HG03097 (cell line): ENCODE results near the gene UEVLD.

Experiments
- ATAC-seq: cut with Tn5 transposase; IDR thresholded peaks from one replicate; pipeline ENCODE4 v1.9.1; 2021; ENCODE audit not compliant: unreplicated experiment, low FRiP score

UEVLD gene

DNA sequence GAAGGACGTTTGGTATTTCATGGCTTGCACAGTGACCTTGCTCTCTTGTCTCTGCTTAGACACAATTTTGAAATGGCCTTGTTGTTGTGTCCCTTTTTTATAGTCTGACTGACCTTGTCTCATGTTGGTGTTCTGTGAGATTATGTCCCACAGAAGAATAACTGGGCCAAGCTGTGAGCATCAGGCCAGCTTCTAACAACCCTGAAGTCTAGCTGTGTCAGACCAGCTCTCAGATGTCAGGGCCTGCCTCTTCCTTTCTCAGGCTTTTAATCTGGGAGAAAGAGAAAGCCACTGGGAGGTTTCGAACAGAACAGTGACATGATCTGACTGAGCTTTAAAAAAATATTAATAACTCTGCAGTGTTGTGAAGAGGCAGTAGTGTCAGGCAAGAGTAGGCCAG lies 2.0 kb upstream of the UEVLD start:
- ATAC-seq: no peak

DNA sequence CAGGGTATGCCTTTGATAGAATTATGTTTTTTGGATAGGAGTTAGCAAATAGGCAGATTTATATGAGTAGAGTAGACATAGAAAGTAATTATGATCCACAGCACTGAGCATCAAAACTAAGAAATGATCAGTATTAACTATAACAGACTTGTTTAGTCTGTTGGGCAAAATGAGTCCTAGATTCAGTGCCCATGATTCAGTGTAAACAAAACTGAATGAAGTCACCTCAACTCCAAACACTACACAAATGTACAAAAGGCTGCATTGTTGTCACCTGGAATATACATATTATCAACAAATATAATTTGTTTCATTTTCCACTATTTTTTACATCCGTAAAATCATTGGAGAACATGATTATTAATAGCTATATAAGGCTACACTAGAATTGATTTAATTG lies 6.7 kb downstream of the UEVLD start:
- no peak for ATAC-seq

DNA sequence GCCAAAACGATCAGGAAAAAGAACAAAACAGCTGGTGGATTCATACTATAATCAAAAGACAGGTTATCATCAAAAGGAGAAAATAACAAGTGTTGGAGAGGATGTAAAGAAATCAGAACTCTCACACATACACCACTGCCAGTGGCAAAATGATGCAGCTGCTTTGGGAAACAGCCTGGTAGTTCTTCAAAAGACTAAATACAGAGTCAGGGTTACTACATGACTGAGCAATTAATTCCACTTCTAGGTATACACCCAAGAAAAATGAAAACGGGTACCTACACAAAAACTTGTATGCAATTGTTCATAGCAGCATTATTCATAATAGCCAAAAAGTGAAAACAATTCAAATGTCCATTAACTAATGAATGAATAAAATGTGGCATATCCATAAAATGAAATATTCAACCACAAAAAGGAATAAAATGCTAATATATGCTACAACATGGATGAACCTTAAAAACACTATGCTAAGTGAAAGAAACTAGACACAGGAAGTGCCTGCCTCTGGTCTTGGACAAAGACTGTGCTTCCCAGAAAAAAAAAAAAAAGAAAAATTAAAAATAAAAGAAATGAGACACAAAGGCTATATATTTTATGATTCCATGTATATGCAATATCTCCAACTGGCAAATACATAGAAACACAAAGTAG lies 8.3 kb downstream of the UEVLD start:
- ATAC-seq: no peak

DNA sequence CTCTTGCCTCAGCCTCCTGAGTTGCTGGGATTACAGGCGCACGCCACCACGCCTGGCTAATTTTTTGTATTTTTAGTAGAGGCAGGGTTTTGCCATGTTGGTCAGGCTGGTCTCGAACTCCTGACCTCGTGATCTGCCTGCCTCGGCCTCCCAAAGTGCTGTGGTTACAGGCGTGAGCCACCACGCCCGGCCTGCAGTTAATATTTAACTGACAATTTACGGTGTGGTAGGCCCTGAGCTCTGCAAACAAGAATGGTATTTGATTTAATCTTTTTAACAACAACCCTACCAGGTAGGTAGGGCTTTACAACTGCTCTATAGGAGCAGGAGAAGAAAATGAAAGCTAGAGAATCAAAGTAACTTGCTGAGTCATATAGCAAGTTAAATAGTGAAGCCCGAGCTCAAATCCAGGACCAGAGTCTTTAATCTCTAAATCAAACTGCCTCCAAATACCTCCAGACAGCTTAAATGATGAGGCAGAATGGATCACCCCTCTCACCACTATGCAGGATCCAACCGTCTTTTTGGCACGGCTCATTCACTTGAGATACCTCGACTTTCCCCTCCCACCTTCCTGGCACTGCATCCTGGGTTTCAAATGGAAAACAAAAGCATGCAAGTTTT lies 9.4 kb downstream of the UEVLD start:
- ATAC-seq: peak; percentile 62

DNA sequence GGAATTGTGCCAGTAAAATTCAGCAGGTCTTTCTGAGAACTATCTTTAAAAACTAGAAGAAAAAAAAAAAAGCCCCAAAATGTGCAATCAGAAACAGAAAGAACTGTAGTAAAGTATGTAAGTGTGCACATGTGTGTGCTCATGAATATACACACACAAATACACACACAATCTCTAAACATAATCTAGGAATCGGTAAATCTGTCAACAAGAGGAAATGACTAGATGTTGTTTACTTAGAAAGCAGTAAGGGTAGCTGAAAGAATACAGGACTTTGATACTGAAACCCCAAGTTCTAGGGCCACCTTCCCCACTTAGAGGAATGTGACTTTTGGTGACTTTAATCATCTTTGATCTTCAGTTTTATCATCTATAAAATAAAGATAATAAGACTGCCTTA lies 13.2 kb downstream of the UEVLD start:
- no peak for ATAC-seq

DNA sequence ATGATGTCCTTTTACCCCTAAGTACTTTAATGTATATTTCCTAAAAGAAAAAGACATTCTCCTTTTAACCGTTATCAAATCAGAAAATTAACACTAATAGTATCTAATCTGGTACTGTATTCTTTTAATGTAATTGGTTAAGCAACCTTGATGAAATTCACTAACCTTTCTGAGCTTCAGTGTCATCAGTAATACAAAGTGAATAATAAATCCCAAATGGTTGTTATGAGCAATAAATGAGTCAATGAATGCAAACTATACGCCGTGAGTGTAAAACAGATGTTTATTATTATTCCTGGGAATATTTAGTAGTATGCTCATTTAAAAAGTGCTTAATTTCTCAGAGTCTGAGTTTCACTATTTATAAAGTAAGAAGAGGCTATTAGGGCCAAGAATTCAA lies 21.5 kb downstream of the UEVLD start:
- no peak for ATAC-seq

DNA sequence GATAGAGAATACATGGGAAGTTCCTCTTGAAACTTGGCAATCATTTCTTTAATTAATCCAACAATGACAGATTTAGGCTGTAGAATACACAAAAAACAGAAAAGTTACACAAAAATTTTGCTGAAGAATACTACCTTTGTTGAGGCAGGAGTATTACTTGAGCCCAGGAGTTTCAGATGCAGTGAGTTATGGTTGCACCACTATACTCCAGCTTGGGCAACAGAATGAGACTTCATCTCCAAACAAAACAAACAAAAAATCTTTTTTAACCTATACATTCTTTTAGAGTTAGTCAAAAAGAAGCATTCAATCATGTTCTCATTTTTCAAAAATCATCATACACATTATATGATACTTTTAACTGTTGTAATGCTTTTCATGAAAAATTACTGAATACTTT lies 22.1 kb downstream of the UEVLD start:
- ATAC-seq: no peak

DNA sequence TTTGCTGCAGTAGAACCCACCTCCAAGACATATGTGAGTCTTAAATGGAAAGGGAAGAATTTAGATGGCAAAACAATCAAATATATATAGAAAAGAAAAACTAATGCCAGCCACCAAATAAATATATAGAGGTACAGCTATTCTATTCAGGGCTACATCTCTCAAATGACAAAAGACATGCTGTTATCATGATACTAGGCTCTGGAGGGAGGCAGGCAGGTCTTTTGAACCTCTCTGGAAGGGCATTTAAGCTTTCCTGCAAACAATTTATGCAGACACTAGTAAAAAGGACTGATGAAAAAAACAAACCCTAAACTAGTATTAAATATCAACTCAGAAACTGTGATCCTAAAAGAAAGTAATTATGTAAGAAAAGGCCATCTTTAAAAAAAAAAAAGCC lies 24.4 kb downstream of the UEVLD start:
- no peak for ATAC-seq

DNA sequence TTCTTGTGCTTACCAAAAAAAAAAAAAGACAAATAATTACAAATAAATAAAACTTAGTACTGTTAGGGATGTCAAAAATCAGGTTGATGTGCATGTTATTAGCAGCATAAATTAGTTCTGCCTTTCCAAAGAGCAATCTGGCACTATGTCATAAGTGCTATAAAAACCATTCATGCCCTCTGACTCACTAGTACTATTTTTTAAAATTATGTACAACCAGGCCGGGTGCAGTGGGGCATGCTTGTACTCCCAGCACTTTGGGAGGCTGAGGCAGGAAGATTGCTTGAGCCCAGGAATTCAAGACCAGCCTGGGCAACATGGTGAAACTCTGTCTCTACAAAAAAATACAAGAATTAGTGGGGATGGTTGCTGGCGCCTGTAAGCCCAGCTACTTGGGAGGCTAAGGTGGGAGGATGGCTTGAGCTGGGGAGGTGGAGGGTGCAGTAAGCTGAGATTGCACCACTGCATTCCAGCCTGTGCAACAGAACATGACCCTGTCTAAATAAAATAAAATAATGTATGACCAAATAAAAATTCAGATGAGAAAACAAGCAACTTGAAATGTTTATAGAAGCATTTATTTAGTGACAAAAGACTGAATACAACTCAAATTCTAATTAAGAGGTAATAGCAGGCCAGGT lies 25.3 kb downstream of the UEVLD start:
- no peak for ATAC-seq

DNA sequence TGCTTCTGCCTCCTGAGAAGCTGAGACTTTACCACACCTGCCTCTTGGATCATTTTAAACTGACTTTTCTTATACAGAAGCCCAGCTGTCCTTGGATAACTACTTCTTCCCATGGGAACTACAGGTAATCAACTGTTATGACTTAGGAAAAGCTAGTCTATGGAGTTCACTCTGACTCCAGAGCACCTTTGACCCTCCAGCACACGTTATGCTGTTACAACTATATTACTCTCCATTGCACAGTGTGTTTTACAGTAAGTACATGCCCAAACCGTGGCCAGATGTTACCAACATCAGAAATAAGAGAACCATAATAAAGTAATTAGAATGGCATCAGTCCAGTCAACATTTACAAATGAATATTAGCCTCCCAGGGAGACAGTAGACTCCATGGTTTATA lies 40.5 kb downstream of the UEVLD start:
- no peak for ATAC-seq

DNA sequence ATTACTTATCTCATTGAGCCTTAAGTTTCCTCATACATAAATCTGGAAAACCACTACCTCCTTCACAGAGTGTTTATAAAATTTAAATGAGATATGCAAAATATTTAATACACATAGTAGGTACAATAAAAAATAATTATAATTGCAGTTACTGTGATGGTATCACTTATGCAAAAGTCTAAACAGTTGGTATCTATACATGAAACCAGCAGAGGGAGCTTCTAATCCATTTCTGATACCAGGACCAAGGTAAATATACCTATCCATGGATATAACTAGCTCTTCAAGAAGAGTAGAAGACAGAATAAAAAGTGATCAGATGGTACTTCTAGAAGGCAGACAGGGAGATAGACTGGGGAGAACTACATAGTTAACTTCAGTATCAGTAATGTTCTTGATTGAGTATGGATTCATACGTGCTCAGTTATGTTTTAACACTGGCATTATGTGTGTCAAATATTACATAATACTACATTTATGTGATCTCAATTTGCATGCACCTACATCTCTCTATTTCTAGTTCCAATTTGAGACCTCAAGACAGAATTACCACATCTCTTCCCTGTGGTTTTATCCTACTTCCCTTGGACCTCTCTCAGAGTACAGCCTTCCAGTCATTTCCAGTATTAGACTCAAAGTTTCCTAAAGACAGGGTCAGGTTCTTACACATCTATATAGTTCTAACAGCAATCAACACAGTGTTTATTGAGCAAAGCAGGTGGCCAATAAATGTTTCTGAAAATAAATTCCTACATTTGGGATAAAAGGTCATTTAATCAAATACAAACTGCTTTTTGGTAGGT lies 48.1 kb downstream of the UEVLD start:
- ATAC-seq: no peak

DNA sequence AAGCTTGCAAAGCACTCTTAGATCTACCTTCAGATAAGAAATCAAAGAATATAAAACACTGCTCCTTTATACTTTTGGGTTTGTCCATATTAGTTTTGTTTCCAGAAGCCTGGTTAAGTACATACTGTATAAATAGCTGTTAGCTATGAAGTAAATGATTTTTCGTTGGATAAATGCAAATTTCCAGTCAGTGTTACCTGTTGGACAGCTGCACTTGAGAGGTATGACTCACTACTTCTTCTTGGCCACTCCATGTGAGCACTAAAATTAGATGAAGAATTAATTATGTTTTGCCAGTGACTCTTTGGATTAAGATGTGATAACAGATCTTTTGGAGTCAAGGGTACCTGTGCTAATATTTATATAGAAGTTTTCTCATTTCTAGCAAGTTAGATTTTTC lies 52.3 kb downstream of the UEVLD start:
- ATAC-seq: no peak

DNA sequence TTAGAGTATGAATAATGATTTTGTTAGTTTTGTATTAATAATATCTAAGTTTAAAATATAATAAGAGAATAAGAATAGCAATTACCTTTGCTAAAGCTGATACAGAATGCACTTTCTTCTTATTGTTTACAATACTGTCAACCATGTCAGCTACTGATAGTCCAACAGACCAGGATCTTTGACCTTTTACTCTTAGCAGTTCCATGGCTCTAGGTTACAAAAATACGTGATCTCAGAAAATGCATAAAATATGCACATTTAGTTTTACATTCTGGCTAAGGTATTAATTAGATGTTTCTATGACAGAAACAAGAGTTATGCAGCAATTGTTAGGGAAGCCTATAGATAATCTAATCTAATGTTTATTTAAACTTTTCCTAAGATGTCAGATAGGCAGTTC lies 54.3 kb downstream of the UEVLD start:
- no peak for ATAC-seq

DNA sequence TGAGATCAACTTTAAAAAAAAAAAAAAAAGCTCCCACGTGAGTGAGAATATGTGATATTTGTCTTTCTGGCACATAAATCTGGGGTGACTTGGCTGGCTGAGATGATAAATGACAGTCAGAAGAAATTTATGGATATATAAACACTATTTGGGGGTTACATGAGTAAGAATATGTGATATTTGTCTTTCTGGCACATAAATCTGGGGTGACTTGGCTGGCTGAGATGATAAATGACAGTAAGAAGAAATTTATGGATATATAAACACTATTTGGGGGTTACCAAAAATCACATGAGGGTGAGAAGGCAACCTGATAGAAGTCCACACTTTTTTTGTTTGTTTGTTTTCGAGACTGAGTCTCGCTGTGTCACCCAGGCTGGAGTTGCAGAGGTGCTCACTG lies 55.2 kb downstream of the UEVLD start:
- ATAC-seq: no peak

DNA sequence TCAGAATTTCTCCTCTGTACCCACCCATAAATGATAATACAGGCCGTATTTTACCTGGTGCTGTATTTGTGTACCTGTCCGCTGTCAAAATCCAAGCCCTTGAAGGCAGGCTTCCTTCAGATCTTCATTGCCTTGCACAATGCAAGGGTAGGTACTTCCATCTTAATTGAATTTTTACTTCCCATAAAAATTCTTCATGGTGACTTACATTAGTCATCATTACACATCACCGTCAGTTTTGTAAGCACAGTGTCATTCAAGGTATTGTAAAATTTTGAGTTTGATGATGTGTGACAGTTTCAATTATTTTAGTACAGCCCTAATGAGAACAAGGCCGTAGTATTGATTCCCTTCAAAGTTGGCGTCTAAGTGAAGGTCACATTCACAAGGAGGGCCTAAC lies 61.0 kb downstream of the UEVLD start:
- no peak for ATAC-seq

DNA sequence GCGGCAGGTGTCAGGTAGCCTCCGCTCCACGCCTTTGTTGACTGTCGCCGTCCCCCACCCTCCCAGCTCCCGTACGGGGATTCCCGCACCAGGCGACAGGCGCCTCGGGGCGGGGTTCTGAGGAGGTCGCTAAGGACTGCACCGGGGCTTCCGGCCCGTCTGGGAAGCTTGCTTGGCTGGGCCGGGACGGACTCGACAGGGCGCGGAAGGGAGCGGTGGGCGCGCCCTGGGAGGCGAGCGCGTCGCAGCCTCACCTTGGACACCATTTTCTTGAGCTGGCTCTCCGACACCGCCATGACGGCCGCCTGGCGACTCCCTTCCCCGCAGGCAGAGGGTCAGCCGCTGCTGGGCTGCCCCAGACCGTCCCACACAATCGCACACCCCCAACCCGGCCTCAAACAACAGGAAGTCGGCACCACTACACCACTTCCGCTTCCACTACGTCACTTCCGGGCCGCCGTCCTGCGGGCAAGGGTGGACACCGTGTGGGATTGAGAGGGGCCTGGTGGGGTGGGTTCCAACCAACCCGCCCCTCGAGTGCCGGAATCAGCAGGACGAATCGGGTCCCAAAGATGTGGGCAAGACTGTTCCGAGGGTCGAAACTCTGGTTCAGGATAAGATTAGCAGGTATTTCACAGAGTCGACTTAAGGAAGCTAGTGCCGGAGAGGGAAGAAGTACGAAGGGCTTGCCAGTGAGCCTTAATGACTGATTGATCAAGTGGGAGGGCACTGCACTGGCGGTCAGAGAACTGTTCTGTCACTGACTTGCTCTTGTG lies 61.8 kb downstream of the UEVLD start, which contains the start of gene TSG101:
TSG101 (minus strand) TSS at position 422 of the 776 bp plus-strand sequence; CDS start at position 296, 126 bp downstream.
- ATAC-seq: peak; percentile 86

DNA sequence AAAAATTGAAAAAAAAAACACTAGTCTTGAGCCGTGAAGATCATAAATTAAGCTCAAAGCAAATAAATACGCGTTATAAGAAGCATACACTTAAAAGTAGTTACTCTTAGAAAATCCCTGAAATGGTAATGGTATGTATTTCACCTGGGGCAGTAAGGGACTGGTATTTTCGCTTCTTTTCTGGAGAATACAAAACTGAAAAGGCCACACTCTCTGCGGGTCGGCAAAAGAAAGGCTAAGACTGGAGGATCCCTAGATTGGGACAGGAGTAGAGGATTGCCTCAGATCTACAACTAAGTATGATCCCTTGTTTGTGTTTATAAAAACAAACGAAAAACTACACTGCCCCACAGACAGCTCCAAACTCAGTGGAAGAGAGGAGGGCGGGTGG lies 62.4 kb downstream of the UEVLD start:
- ATAC-seq: no peak

DNA sequence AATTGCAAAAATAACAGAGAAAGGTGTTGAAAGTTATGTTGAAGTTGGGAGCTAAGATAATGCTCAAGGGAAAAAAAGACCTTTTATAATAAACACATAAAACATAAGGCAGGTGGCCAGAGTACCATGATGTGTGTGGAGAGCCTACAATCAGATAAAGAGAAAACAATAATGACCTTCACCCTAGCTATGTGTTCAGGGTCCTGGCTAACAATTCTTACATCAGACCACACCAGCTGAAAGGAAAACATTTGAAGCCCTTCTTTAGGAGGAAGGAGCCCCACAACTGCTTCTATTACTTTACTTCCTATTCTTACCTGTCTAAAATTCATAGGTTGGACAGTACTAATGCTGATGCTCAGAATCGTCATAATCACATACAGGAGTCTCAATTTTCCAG lies 64.3 kb downstream of the UEVLD start:
- ATAC-seq: no peak

DNA sequence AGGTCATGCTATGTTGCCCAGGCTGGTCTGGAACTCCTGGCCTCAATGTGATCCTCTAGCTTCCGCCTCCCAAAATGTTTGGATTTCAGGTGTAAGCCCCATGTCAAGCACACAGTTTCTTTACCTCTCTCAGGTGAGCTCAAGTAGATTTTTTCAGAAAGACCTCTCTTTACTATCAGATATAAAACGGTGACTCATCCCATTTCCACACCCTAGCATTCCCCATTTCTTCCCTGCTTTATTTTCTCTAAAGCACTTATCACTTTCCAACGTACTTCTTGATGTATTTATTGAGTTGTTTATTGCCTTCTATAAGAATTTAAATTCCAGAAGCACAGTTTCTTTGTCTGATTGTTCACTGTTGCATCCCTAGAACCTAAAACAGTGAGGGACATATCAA lies 65.5 kb downstream of the UEVLD start:
- ATAC-seq: no peak

DNA sequence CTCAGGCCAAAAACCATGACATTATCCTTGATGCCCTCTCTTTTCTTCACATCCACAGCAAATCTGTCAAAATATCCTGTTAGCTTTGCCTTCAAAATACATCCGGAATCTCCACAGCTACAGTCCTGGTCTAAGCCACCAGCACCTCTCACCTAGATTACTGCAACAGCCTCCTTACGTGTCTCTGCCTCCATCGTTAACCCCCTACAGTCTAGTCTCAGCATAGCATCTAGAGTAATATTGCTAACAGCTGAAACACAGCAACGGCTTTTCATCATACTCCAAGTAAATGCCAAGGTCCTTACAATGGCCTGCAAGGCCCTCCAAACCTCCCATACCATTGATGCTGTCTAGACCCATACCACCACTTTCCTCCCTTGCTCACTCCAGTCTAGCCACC lies 66.1 kb downstream of the UEVLD start:
- ATAC-seq: no peak

DNA sequence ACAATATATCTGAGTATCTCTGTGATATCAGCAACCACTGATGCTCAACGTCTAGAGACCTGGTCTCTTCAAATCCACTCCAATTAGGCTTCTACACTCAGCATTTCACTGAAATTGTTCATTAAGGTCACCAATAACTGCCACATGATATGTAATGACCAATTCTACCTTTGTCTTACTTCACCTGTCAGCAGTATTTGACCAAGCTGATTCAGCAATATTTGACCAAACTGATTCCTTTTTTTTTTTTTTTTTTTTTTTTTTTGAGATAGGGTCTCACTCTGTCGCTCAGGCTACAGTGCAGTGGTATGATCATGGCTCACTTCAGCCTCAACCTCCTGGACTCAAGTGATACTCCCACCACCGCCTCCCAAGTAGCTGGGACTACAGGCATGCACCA lies 67.4 kb downstream of the UEVLD start:
- ATAC-seq: no peak
